ENCODE results near the gene NEGR1. TPM values are rescaled to one million over a fixed set of nuclear protein-coding genes. Genes with fewer than 3 reads are reported as not detected.

The NEGR1 gene
- total and polyA plus RNA-seq, 7 donors, result 0.69 to 69.2 (median 42.5) TPM

- intact Hi-C loops (cut with DNase I), result no loop called here
Measured at GRCh38 chr1:71465093-71465492, 817.2 kb downstream of the NEGR1 start.

GRCh38 chr1:71464016-71464415 is 818.3 kb downstream of the NEGR1 start:
- no peak for DNase-seq
- TF ChIP-seq POLR2AphosphoS5 (IDR thresholded peaks at IDR 0.05) (no peak), EP300 (IDR thresholded peaks at IDR 0.05) (no peak), POLR2A (IDR thresholded peaks at IDR 0.05) (no peak)
- TF ChIP-seq, protein P1, sequence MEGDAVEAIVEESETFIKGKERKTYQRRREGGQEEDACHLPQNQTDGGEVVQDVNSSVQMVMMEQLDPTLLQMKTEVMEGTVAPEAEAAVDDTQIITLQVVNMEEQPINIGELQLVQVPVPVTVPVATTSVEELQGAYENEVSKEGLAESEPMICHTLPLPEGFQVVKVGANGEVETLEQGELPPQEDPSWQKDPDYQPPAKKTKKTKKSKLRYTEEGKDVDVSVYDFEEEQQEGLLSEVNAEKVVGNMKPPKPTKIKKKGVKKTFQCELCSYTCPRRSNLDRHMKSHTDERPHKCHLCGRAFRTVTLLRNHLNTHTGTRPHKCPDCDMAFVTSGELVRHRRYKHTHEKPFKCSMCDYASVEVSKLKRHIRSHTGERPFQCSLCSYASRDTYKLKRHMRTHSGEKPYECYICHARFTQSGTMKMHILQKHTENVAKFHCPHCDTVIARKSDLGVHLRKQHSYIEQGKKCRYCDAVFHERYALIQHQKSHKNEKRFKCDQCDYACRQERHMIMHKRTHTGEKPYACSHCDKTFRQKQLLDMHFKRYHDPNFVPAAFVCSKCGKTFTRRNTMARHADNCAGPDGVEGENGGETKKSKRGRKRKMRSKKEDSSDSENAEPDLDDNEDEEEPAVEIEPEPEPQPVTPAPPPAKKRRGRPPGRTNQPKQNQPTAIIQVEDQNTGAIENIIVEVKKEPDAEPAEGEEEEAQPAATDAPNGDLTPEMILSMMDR (IDR thresholded peaks at IDR 0.05), result no peak
- Histone ChIP-seq H3K4me3 (no peak overlapping the region), H3K27ac (no peak overlapping the region), H3K4me1 (peaks cover 0 to 15% (median 4%) of the 10 kb centered on the region in 4 donors), H3K36me3 (no peaks in the 10 kb centered on the region), H3K9me3 (no peaks in the 10 kb centered on the region), H3K27me3 (no peaks in the 10 kb centered on the region)
- intact Hi-C loops (cut with DNase I), result no loop called here
- 96% methylated on average over 1 of the region's 1 CpG for WGBS, 2 donors

More at GRCh38 chr1:71465093-71465492, 817.2 kb downstream of the NEGR1 start:
- Histone ChIP-seq H3K27ac (no peak overlapping the region), H3K4me3 (no peak overlapping the region), H3K4me1 (peaks cover 0 to 15% (median 4%) of the 10 kb centered on the region in 4 donors), H3K36me3 (no peaks in the 10 kb centered on the region), H3K27me3 (no peaks in the 10 kb centered on the region), H3K9me3 (no peaks in the 10 kb centered on the region)
- no peak for DNase-seq
- TF ChIP-seq, protein P1 (IDR thresholded peaks at IDR 0.05), result no peak
- TF ChIP-seq POLR2A (IDR thresholded peaks at IDR 0.05) (no peak), POLR2AphosphoS5 (IDR thresholded peaks at IDR 0.05) (no peak), EP300 (IDR thresholded peaks at IDR 0.05) (no peak)
- WGBS, 2 donors, result 92 to 93% methylated on average over 2 of the region's 2 CpGs

DNA sequence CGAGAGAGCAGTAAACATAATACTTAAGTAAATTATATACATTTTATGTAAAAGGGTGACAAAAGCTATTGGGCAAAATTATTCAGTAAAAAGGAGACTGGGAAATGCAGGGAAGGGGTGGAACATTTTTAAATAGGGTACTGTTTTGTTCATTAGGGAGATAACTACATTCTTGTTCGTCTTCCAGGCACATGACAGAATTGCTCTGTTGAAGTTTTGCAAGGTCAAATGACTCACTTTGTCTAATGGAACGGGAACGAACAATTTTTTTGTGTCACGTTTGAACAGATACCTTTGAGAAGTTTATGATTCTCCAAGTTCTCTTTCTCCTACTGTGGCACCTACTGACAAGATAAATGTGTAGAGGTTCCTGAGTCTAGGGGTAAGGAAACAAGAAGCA is 819.2 kb downstream of the NEGR1 start:
- intact Hi-C loops (cut with DNase I), result no loop called here
- WGBS, 2 donors, result 71 to 78% methylated on average over 5 of the region's 5 CpGs
- no peak for DNase-seq
- H3K9me3 ChIP-seq, result no peaks in the 10 kb centered on the region
- TF ChIP-seq POLR2AphosphoS5 (IDR thresholded peaks at IDR 0.05), result no peak
- TF ChIP-seq POLR2A (IDR thresholded peaks at IDR 0.05), result no peak
- TF ChIP-seq, protein P1 (IDR thresholded peaks at IDR 0.05), result no peak
- no peak for TF ChIP-seq EP300 (IDR thresholded peaks at IDR 0.05)
- H3K4me3 ChIP-seq, result no peak overlapping the region
- peaks cover 0 to 15% (median 4%) of the 10 kb centered on the region in 4 donors for H3K4me1 ChIP-seq
- no peaks in the 10 kb centered on the region for H3K36me3 ChIP-seq
- H3K27me3 ChIP-seq, result no peaks in the 10 kb centered on the region
- H3K27ac ChIP-seq, result no peak overlapping the region

GRCh38 chr1:71462247-71462646 is 820.1 kb downstream of the NEGR1 start:
- Histone ChIP-seq H3K36me3 (no peaks in the 10 kb centered on the region), H3K9me3 (no peaks in the 10 kb centered on the region), H3K4me1 (peaks cover 0 to 11% (median 4%) of the 10 kb centered on the region in 4 donors), H3K4me3 (no peak overlapping the region), H3K27me3 (no peaks in the 10 kb centered on the region), H3K27ac (no peak overlapping the region)
- intact Hi-C loops (cut with DNase I), result no loop called here
- no peak for TF ChIP-seq POLR2A (IDR thresholded peaks at IDR 0.05)
- no peak for TF ChIP-seq EP300 (IDR thresholded peaks at IDR 0.05)
- TF ChIP-seq POLR2AphosphoS5 (IDR thresholded peaks at IDR 0.05), result no peak
- TF ChIP-seq, protein P1 (IDR thresholded peaks at IDR 0.05), result no peak
- no peak for DNase-seq

GRCh38 chr1:71461416-71461815 is 820.9 kb downstream of the NEGR1 start:
- intact Hi-C loops (cut with DNase I), result no loop called here
- H3K27ac ChIP-seq, result no peak overlapping the region
- WGBS, 2 donors, result 31 to 71% methylated on average over 2 of the region's 2 CpGs

More at GRCh38 chr1:71461416-71461815, 820.9 kb downstream of the NEGR1 start:
- TF ChIP-seq, protein P1 (IDR thresholded peaks at IDR 0.05), result no peak
- TF ChIP-seq EP300 (IDR thresholded peaks at IDR 0.05), result no peak
- no peak for TF ChIP-seq POLR2AphosphoS5 (IDR thresholded peaks at IDR 0.05)
- TF ChIP-seq POLR2A (IDR thresholded peaks at IDR 0.05), result no peak
- Histone ChIP-seq H3K27me3 (no peaks in the 10 kb centered on the region), H3K4me3 (no peak overlapping the region), H3K36me3 (no peaks in the 10 kb centered on the region), H3K9me3 (no peaks in the 10 kb centered on the region), H3K4me1 (peaks cover 0 to 10% (median 4%) of the 10 kb centered on the region in 4 donors)
- no peak for DNase-seq
